Measurements from ENCODE around the gene WDR72. TPM values are rescaled to one million over a fixed set of nuclear protein-coding genes. Genes with fewer than 3 reads are reported as not detected.
"Not testable (repeated sequence)": the region's sequence is repeated elsewhere in the genome, so short reads cannot be mapped to it uniquely, and the experiment has no call there.

WDR72 gene
- total RNA-seq, 1 donor from 2014 or later, result not detected

DNA sequence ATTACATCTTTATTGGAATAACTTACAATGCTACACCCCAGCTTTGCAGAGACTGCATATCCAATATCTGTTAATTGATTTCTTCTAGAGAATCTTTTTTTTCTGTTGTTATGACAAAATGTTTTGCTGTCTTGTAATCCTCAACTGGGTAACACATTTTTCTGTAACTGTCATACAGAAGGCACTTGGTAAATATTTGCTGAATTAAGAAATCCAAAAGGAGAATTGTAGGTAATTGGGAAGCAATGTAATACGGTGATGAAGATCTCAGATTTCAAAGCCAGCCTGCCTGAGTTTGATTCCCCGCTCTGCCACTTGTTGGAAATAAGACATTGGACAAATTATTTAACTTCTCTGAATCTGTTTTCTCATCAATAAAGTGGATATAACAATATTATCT, 169.1 kb downstream of the WDR72 start:
- no peak for DNase-seq (ENCODE audit: low read depth in 2 of 2)

DNA sequence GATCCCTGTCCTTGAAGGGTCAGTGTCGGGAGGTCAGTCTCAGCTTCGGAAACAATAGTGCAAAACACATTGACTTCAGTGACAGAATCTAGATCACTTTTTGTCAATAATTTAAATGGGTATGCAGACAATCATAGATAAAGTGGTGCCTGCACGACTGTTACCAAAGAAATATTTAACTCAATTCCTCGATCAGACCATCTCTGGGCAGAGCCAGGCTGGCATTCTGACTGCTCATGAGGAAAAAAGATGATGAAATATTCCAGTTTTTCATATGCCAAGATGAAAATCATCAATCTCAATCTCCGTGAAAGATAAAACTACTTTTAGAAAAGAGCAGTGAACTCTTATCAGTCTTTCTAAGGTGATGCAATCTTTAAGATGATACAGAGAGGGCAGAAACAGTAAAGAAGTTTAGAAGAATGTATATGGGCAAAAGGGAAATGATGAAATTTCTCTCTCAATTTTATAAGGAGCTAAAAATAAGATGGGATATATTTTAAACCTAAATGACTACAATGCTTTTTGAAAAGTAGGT, 169.9 kb downstream of the WDR72 start:
- DNase-seq (ENCODE audit: low read depth in 2 of 2), result no peak

DNA sequence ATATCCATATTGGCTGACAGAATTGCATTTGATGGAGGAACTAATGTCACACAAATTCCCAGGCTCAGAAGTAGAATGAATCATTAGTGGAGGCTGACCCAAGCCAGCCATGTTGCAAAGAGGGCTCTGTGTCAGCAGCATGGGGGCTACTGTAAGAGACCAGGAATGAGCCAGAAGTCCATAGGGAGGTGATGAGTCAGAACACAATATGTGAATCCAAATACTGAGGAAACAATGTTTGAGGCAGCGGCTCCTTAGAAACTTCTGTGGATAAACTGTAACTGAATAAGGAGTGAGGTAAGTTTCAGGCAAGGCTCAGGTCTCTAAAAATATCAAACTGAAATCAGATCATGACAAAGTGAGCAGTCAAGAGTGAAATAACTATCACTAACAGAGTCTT, 170.7 kb downstream of the WDR72 start:
- no peak for DNase-seq (ENCODE audit: low read depth in 2 of 2)

DNA sequence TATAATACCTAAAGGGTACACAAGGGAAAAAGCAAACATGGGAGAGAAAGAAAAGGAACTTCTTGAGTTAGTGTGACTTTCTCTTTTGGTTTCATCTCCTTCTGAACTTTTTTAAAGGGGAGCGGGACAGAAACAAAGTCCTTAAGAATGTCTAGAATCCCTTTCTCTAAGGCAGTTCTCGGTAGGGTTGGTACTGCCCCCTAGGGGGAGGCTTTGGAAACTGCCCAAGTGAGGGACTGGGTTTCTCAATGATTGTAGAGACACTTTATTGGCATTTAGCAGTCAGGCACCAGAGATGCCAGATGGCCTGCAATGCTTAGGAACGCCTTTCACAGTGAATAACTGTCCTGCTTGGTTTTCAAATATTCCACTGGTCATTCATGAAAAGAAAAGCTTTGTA, 172.7 kb downstream of the WDR72 start:
- DNase-seq (ENCODE audit: low read depth in 2 of 2), result peak in 1 of 2 donors; percentile 1

DNA sequence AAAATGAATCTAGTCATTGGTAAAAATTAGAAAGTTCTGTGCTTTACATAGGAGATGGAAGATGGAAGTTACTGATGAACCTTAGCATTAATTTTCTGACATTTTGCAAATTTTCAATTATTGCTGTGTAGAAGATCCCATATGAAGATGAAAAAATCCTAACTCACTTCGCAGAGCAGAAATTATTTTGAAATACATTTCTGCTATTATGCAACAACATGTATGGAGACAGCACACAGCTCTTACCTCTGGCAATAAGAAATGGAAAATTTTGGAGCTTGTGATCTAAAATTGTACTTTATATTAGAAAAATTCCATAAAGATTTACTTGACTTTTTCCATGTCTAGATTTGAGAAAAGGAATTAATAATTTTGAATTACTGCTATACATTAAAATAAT, 177.9 kb downstream of the WDR72 start:
- no peak for DNase-seq (ENCODE audit: low read depth in 2 of 2)

DNA sequence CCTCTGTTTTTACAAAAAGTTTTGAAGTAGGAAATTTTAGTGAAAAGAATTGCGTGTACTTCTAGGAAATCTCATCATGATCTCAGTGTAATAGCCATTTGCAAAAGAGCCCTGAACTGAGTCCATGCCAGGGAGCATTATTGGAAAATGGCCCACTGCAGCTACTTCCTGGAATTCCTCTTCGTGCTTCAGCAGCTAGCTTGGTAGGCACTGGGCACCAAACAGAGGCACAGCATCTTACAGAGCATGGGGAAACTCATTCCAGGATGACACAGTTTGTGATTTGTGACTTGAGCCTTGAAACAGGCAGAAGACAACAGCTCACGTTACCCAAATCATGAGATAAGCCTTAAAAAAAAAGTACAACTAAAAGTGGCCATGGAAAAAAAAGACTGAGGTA, 179.1 kb downstream of the WDR72 start:
- DNase-seq (ENCODE audit: low read depth in 2 of 2), result no peak

DNA sequence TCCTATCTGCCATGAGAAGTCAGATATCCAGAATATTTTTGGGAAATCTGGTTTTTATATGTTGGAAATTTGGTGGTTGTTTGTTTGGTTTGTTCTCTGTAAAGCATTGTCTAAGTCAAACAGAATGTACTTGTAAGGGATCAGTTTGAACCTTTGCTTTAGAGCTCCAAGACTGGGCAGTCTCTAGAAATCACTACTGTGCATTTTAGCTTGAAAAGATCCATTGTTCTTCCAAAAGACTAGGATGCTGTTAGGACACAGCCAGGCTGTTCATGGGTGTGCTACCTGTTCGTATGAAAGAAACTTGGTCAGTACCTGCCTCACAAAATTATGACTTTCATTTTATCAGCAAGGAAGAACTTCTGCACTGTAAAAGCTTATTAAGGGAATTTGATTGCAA, 182.6 kb downstream of the WDR72 start:
- DNase-seq (ENCODE audit: low read depth in 2 of 2), result no peak

DNA sequence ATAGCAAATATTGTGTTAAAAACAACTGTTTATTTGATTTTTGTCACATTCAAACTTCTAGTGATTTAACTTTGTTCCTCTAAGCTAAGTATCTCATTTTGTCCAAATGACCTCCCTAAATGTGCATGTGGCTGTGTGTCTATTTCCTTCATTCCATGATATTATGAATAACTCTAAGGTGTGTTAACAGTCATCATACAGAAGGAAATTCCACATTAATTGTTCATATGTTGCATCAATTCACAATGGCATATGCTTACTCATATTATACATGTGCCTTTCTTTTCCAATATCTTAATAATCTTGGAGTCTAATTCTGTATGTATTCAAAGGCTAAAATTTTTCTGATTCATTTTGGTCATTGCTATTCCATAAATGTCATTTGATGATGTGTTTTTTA, 186.4 kb downstream of the WDR72 start:
- no peak for DNase-seq (ENCODE audit: low read depth in 2 of 2)

DNA sequence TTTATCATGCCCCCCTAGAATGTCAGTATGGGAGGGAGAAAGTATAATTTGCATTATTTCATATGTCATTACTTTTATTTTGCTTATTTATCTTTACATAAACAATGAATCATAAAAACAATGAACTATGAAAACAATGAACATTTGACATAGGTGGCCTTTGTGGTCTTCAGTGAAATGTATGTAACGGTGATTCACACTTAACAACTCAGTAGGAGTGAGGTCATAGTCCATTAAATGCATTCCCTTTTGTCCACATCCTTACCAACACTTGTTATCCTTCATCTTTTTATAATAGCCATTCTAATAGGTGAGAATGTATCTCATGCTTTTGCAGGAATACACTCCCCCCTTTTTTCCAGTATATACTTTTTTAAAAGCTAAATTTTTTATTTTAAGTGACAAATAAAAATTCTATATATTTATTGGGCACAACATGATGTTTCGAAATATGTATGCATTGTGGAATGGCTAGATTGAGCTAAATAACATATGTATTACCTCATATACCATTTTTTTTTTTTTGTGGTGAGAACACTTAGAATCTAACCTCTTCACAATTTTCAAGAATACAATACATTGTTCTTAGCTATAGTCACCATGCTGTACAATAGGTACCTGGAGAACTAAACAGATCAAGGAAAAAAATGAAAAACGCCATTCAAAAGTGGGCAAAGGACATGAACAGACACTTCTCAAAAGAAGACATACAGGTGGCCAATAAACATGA, 189.5 kb downstream of the WDR72 start:
- no peak for DNase-seq (ENCODE audit: low read depth in 2 of 2)

DNA sequence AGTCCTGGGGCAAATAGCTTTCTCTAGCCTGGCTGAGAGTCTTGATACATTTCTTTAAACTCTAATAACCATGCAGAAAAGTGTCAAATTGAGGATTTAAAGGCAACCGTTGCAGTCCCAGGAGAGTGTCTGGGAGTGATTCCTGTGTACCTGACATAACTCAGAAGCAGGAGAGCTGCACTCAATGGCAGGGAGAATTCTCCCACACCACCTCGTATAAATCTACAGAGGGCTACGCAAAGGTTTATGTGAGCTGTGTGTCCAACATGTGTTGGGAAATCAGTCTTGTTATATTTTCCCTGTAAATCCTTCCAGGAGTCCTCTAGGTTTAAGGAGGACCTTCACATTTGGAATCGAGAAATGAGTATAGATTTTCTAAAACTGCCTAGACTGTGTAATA, 192.6 kb downstream of the WDR72 start:
- no peak for DNase-seq (ENCODE audit: low read depth in 2 of 2)

DNA sequence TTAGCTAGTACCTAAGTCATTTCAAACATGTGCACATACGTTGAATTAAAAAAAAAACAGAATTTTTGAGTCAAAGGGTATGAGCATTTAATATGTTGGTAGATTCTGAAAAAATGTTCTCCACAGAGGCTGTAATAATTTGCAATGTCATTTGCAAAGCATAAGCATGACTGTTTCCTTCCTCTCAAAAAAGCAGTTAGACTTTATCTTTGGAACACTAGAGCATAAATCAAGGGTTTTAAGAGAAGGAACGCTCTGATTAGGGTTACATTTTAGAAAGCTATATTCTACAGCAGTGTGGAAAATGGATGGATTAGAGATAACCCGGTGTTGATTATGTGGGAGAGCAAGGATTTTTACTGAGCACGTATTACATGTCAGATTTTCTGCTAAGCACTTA, 193.7 kb downstream of the WDR72 start:
- DNase-seq (ENCODE audit: low read depth in 2 of 2), result no peak

DNA sequence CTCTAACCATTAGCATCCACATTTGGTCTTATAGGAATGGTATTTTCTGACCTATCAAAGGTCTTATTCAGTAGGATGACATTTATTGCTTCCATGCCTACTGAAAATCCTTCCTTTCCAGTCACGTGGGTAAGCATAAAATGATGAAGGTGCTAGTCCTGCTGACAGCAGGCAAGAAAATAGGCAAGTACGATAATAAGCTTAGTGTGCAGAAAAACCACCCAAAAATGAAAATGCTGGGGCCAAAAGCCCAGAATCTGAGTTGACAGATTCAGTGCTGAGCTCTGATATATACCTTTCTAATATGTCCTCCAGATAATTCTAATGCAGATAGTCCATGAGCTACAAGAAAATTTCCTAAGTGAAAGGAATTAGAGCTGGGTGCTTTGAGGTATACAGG, 194.8 kb downstream of the WDR72 start:
- no peak for DNase-seq (ENCODE audit: low read depth in 2 of 2)

DNA sequence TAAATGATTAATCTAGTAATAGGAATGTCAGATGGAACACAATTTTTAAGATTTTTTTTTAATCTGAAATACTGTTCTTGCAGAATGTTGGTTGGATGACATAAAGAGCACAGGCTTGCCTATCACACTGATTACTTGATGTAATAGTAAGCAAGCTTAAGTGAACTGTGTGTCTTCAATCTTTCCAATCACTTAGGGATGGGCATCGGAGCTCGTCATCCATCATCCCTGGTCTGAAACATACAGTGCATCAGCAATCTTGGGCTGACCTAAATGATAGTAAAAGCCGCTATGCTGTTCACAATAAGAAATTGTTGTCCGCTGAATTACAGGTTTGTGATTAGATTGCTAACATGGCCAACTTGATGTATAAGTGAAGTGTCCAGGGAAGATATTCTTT, 195.8 kb downstream of the WDR72 start:
- DNase-seq (ENCODE audit: low read depth in 2 of 2), result no peak

DNA sequence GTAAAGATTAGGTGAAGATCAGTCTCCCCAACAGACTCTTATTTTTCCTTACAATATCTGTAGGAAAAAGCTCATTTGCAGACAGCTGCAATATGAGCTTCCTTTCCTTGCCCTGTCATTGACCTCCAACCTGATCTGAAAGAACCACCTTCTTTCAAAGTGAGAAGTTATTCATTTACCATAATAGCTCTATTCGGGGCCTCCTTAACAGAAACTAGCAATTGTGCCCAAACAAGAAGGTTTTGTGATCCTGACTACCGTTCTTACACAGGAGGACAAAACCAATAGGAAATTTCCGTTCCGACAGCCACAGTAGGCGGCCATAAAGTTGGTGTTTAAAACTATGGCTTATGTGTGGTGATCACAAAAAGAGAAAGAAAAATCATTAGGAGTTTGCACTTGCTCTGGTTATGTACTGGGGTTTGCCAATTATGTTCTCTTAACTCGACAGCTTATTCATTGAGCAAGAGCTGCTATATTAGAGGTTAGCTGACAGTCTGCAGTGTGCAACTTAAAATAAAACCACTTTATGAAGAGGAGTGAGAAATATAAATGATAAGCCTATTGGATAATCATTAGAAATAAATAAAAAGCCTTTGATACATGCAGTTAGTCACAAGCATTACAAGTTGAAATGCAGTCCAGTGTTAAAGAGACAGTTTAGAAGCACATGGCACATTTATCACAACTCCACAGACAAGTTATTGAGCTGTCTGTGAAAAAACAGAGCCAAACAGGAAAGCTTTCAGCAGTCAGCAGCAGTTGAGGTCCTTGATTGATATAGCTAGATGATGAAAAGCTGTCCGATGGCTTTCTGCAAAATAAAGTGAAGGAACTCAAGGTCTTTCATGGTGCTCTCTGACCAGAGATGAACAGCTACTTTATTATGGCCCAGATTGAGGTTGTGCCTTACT, 199.8 kb downstream of the WDR72 start:
- DNase-seq (ENCODE audit: low read depth in 2 of 2), result no peak

DNA sequence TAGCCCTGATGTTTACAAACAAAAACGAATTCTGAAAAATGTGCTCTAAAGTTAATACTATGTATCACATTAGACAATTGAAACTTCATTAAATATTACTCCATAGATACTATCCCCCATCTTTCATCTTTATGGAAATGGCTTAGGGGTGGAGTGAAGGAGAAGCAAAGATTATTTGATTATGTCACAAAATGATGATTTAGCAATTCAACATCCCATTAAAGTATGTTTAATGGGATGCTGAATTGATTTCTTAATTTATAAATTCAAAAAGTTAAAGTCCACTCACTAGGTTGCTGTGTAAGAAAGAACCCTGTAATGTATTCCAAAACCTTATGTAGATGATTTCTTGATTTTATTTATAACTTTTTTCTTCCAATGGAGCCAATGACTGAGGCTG, 201.1 kb downstream of the WDR72 start:
- DNase-seq (ENCODE audit: low read depth in 2 of 2), result no peak

DNA sequence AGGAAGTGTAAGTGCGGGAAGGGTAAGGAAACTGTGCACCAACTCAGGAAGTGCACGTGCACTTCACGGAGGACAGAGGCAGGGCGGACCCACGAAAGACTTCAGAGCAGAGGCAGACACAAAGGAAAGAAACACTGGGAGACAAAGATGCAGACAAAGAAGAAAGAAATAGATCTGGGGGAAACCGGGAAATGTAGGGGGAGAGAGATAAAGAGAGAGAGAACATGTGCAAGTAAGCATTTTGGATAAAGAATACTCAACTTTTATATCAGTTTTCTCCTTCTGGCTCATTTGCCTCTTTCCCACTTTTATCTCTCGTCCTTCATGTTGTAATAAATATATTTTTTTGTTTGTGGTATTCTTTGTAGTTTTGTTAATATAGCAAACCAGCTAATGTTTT, 204.2 kb downstream of the WDR72 start:
- no peak for DNase-seq (ENCODE audit: low read depth in 2 of 2)

DNA sequence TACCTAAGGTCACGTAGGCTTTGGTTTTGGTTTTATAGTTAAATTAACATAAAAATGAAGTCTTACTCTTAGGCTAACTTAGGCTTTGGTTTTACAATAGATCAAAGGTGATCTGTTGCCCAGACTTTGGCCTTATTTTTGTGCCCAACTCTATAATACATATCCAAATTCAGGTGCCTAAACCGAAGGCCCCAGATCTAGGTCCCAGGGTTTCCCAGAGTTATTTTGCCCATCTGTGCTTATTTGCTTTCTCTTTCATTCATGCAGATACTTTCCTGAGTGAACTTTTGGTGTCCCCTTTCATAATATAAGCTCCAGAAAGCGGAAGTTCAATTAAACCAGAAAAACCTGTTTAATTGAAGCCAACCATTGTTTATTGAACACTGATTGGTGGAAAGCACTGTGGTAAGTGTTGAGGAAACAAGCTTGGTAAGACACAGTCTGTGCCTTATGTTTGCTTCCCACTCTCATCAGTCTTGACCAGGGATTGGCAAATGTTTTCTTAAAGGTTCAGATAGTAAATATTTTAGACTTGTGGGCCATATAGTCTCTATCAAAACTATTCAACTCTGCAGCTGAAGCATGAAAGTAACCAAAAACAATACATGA, 209.7 kb downstream of the WDR72 start:
- DNase-seq (ENCODE audit: low read depth in 2 of 2), result no peak

DNA sequence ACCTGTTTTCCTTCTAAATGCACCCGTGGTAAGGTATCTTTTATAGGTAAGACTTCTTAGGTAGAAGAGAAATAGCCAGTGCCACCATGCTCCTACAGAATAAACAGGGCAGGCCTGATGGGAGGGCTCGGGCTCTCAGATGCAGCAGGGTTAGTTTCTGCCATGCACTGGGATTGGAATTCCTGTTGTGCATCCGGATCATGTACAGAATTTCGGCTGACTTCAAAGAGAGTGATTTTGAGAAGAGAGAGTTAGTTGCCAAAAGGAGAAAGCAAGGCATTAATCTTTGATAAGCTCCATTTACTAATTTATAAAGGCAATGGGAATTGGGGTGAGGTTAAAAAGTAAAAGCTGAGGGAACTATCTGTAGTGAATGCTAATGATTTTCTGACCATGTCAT, 211.2 kb downstream of the WDR72 start:
- no peak for DNase-seq (ENCODE audit: low read depth in 2 of 2)

DNA sequence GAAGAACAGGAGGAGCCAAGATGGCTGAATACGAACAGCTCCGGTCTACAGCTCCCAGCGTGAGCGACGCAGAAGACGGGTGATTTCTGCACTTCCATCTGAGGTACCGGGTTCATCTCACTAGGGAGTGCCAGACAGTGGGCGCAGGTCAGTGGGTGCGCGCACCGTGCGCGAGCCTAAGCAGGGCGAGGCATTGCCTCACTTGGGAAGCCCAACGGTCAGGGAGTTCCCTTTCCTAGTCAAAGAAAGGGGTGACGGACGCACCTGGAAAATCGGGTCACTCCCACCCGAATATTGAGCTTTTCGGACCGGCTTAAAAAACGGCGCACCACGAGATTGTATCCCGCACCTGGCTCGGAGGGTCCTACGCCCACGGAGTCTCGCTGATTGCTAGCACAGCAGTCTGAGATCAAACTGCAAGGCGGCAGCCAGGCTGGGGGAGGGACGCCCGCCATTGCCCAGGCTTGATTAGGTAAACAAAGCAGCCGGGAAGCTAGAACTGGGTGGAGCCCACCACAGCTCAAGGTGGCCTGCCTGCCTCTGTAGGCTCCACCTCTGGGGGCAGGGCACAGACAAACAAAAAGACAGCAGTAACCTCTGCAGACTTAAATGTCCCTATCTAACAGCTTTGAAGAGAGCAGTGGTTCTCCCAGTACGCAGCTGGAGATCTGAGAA, 218.7 kb downstream of the WDR72 start:
- not testable (repeated sequence) for DNase-seq (ENCODE audit: low read depth in 2 of 2)

DNA sequence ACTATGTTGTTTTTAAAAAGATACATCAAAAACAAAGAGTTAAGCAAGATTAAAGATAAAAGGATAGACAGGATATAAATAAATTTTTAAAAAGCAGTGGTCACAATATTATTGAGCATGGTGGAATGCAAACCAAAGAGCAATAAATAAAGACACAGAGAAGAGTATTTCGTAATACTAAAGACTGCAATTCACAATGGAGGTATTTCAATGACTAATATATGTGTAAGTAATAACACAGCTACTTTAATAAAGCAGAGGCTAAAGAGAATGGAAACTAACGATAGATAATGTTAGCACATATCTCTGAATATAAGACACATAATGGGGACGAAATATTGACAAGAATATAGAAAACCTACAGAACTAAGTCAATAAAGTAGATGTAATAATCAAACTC, 219.6 kb downstream of the WDR72 start:
- DNase-seq (ENCODE audit: low read depth in 2 of 2), result no peak

DNA sequence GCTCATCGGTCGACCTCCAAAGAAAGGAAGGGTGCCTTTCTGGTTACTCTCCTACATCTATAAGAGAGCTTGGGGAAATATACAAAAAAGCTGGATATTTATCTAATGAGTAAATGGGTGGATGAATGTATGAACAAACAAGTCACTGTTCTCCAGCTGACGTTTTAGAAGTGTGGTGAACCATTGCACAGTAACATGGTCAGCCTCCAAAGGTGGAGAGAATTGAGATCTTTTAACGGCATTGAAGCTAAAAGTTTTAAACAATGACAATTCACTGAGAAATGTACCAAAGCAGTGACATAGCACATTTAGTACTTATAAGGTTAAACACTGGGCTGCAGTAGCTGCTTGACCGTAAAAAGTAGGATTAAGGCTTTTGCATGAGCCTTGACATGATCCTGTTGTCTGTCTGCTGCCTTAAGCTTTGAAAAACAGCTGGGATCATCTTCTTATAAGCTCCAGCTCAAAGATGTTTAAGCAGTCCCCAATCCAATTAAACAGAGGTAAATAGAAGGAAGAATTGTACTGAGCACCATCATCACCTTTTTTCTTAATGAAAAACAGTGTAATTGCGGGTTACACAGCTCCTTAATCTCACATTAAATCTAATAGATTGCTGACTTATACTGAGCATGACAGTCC, 222.9 kb downstream of the WDR72 start:
- no peak for DNase-seq (ENCODE audit: low read depth in 2 of 2)
